GM19240 (cell line): ENCODE data around the gene ZNF507.

Source experiments
- DNase-seq: peaks from one replicate; pipeline ENCODE4 v3.0.0; 2011; ENCODE audit warnings: low spot score; ENCODE audit not compliant: insufficient read length

Gene ZNF507

GRCh38 chr19:32345261-32346207 lies at the start of gene ZNF507:
ZNF507 (plus strand) TSS chr19:32345610; CDS start chr19:32352831, 7,221 bp downstream.
- peak; percentile 93 for DNase-seq

DNA sequence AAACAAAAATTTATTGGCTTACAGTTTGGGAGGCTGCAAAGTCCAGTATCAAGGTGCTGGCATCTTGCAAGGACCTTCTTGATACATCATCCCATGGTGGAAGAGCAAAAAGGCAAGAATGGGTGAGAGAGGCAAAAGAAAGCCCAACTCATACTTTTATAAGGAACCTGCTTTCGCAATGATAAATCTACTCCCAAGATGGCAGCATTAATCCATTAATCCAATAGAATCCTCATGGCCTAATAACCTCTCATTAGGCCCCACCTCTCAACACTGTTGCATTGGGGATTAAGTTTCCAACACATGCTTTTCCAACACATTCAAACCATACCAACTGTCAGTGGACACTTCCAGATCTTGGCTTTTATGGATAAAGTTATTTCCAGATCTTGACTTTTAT lies 48.7 kb upstream of the ZNF507 start:
- no peak for DNase-seq

- DNase-seq: no peak
Measured at GRCh38 chr19:32302778-32303177, 42.6 kb upstream of the ZNF507 start.

GRCh38 chr19:32303193-32303592 lies 42.2 kb upstream of the ZNF507 start:
- no peak for DNase-seq

GRCh38 chr19:32307591-32307990 lies 37.8 kb upstream of the ZNF507 start:
- no peak for DNase-seq

DNA sequence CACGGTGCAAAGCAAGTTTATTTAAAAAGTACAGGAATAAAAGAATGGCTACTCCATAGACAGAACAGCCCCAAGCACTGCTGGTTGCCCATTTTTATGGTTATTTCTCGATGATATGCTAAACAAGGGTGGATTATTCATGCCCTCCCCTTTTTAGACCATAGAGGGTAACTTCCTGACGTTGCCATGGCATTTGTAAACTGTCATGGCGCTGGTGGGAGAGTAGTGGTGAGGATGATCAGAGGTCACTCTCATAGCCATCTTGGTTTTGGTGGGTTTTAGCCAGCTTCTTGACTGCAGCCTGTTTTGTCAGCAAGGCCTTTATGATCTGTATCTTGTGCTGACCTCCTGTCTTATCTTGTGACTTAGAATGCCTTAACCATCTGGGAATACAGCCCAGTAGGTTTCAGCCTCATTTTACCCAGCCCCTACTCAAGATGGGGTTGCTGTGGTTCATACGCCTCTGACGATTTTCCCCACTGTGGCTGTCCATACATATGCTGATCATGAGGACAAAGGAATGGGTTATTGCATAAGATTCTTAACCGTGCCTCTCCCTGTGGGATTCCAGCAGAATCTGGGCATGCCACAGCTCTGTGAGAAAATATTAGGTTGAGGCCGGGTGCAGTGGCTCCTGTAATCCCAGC lies 36.9 kb upstream of the ZNF507 start:
- no peak for DNase-seq

GRCh38 chr19:32309711-32310390 lies 35.6 kb upstream of the ZNF507 start:
- no peak for DNase-seq

- DNase-seq: no peak
Measured at GRCh38 chr19:32311371-32311770, 34.0 kb upstream of the ZNF507 start.

GRCh38 chr19:32313569-32314265 lies 31.7 kb upstream of the ZNF507 start:
- no peak for DNase-seq

- DNase-seq: no peak
Measured at GRCh38 chr19:32316034-32316433, 29.4 kb upstream of the ZNF507 start.

DNA sequence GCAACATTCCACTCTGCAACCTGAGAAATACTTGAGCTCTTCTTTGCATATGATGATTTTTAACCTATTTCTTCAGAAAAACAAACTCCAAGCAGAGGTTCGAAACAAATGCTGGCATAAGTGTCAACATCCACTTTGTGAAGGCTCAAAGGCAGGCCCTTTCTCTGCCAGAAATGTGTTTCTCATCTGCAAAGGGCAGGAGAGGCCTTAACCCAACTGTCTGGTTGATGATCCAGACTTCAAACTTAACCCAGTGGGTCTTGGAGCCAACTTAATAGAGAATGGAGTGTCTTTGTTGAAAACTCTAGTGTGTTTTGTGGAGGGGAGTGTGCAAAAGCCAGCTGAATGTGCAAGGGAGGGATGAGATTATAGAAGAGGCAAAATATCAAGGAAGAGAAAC lies 28.3 kb upstream of the ZNF507 start:
- no peak for DNase-seq

GRCh38 chr19:32318884-32319520 lies 26.4 kb upstream of the ZNF507 start:
- DNase-seq: no peak

DNA sequence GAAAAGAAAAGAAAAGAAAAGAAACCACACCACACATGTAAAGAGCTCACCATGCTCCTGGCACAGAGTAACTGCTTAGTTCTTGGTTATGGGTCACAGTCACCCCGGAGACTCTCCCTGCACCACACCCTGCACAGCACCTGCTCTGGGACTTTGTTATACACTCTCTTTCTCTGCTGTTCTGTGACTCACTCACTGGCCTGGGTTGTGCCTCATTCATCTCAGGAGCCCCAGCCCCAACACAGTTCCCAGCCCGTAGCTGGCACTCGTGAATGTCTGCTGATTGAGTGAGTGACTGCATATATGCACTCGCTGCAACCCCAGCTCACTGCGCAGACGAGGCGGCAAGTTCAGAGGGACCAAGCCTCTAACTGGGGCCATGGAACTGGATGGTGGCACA lies 22.9 kb upstream of the ZNF507 start:
- no peak for DNase-seq

DNA sequence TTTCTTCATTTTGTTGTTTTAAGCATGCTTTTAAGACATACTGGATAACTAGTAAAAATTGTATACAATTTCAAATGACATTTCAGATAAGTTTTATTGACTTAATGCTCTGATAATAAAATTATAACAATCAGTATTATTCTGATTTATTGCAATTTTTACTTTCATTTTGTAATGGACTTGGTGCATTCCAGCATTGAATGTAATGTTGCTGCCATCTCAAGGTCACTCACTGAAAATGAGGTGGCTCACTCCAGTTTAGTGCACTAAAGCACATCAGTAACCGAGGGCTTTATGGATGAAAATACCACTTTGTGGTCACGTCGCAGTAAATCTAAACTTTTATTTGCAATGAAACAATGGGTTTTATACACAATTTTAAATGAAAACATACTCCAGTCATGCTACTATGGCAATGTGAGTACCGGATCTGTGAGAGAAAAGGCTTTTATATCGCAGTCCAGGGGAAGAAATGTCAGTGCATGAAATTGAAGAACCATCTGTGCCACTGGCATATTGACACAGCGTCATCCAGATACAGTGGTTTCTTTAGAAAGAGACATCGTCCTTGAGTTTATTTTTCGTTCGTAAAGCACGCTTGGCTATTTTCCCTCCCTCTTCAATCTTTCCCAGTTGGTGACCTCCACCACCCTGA lies 20.7 kb upstream of the ZNF507 start:
- DNase-seq: no peak

DNA sequence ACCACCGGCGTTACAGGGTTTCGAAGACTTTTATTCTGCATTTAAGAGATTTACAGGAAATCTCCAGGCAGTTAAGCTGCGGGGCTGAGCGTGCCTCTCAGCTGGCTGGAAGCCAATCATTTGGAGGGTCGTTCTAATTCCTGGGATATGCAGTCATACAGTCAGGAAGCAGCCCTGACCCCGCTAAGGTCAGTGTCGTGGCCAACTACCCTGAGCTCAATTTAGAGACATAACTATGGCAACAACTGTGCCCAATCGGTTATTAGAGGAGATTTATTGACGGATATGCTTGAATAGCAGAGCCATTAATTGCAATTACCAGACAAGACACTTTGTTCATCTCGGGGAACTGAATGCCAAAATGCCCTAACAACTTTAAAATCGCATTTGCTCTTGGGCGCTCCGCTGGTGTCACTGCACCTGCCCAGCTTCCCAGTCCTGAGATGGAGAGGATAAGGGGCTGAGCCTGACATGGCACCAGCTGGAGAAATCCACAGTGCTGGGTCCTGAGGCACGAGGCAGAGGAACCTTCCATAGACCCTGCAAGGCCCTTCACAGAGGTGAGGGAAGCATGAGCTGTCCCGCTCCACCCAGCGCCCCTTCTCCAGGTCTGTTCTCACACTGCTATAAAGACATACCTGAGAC lies 15.1 kb upstream of the ZNF507 start:
- DNase-seq: no peak

GRCh38 chr19:32333227-32333626 lies 12.2 kb upstream of the ZNF507 start:
- DNase-seq: no peak

DNA sequence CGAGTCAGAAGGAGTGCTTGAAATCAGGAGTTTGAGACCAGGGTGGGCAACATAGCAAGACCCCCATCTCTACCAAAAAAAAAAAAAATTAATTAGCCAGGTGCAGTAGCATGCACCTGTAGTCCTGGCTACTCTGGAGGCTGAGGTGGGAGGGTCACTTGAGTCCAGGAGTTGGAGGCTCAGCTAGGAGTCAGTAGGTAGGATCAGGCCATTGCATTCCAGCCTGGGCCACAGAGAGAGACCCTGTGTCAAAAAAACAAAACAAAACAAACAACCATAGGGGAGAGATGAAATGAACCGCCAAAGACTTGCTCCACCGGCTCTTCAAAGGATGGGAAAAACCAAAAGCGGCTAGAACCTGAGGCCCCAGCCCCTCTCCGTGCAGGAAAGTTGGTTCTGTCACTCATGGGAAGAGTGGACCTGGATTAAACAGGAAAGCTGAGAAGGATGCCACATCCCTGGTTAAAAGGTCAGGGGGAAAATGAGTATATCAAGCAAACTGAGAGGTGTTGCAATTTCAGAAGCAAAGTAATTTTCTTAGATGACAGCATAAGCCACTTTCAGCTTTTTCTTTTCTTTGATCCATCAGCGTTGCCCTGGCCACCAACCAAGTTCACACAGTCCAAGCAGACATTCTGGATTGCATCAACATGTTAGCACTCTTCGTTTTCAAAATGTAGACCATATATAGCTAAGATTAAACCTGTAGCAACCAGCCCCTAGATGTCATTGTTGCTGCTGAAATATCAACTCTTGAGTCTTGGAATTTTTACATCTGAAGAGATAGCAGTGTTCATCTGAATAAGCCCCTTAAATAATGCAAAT lies 8.9 kb upstream of the ZNF507 start:
- no peak for DNase-seq

DNA sequence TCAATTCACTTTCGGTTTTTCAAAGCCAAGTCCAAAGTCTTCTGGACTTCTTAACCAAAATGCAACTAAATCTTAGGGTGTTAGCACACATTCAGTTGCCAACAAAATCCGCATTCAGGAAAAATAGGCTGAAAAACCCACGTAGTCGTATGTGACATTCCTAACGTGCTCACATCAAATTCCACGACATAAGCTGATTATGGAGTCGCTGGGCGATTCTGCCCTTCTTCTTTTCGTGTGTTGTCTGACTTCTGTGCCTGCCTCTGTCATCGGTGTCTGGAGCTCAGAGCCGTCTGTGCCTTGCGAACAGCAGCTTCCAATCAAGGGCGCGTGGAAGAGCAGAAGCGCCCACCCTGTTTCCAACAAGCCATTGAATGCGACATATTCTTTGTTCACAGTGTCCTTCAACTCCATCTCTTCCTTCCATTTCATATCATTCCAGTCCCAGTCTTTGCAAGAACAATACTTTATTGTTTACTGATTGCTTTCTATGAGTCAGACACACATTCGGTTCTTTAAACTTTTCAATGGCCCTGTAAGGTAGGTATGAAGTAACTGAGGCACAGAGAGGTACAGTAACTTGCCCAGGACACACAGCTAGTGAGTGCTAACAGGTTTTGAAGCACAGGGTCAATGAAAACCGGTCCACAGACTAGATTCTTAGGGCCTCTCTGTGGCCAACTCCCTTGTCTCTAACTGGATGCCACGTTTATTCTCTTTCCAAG lies 8.2 kb upstream of the ZNF507 start:
- DNase-seq: no peak
